COLO668 (cell line): ENCODE results near the gene EPHA8.

Experiments
- DNase-seq: peaks from one replicate; lab custom pipeline; 2025; ENCODE audit not compliant: unreplicated experiment; lab: John Stamatoyannopoulos, UW

Gene EPHA8

GRCh38 chr1:22562584-22563583 is at the start of gene EPHA8:
Gene EPHA8, plus strand, starts transcription at chr1:22563489. Its CDS starts 147 bp downstream, at chr1:22563636.
- peak; percentile 31 for DNase-seq

GRCh38 chr1:22516906-22517571 is 46.2 kb upstream of the EPHA8 start:
- DNase-seq, result no peak

GRCh38 chr1:22517956-22518355 is 45.3 kb upstream of the EPHA8 start:
- no peak for DNase-seq

GRCh38 chr1:22518379-22518778 is 44.9 kb upstream of the EPHA8 start:
- DNase-seq, result no peak

- no peak for DNase-seq
Observed at GRCh38 chr1:22520871-22521270, 42.4 kb upstream of the EPHA8 start.

GRCh38 chr1:22521692-22522091 is 41.6 kb upstream of the EPHA8 start:
- DNase-seq, result no peak

GRCh38 chr1:22522221-22522743 is 41.0 kb upstream of the EPHA8 start:
- DNase-seq, result no peak

- DNase-seq, result no peak
Observed at GRCh38 chr1:22524481-22524880, 38.8 kb upstream of the EPHA8 start.

- DNase-seq, result no peak
Observed at GRCh38 chr1:22525211-22525610, 38.1 kb upstream of the EPHA8 start.

- DNase-seq, result no peak
Observed at GRCh38 chr1:22525646-22526045, 37.6 kb upstream of the EPHA8 start.

GRCh38 chr1:22526098-22526497 is 37.2 kb upstream of the EPHA8 start:
- DNase-seq, result no peak

GRCh38 chr1:22526677-22527076 is 36.6 kb upstream of the EPHA8 start:
- no peak for DNase-seq

GRCh38 chr1:22527122-22527521 is 36.2 kb upstream of the EPHA8 start:
- DNase-seq, result no peak

- peak; percentile 45 for DNase-seq
Observed at GRCh38 chr1:22527555-22528296, 35.6 kb upstream of the EPHA8 start.

GRCh38 chr1:22528451-22528850 is 34.8 kb upstream of the EPHA8 start:
- no peak for DNase-seq

GRCh38 chr1:22529901-22530621 is 33.2 kb upstream of the EPHA8 start:
- no peak for DNase-seq

GRCh38 chr1:22530715-22531114 is 32.6 kb upstream of the EPHA8 start:
- DNase-seq, result no peak

- no peak for DNase-seq
Observed at GRCh38 chr1:22531251-22531650, 32.0 kb upstream of the EPHA8 start.

- DNase-seq, result peak; percentile 67
Observed at GRCh38 chr1:22533244-22533895, 29.9 kb upstream of the EPHA8 start.

GRCh38 chr1:22534951-22535350 is 28.3 kb upstream of the EPHA8 start:
- DNase-seq, result no peak
